Colonic mucosa (tissue), 4 donors: Measurements from ENCODE around the gene TMEM38B. TPM values are rescaled to one million over a fixed set of nuclear protein-coding genes. Genes with fewer than 3 reads are reported as not detected.
"Not testable (repeated sequence)": the region's sequence is repeated elsewhere in the genome, so short reads cannot be mapped to it uniquely, and the experiment has no call there.

ENCODE experiments used
- DNase-seq: peaks from one replicate; pipeline ENCODE4 v3.0.0-alpha.2; 2020
- H3K27ac ChIP-seq: fragments of 200-600 bp; one replicate; pipeline ENCODE4 v1.8.0; 2021
- H3K27me3 ChIP-seq: fragments of 200-600 bp; one replicate; pipeline ENCODE4 v1.8.0; 2021
- H3K36me3 ChIP-seq: fragments of 200-600 bp; one replicate; pipeline ENCODE4 v1.8.0; 2021
- H3K4me1 ChIP-seq: fragments of 200-600 bp; one replicate; pipeline ENCODE4 v1.8.0; 2021; ENCODE audit warnings: mild to moderate bottlenecking
- H3K4me3 ChIP-seq: fragments of 200-600 bp; one replicate; pipeline ENCODE4 v1.8.0; 2021
- H3K9ac ChIP-seq, 2 donors: one replicate each; pipeline ENCODE4 v1.7.0; 2013; ENCODE audit warnings: control low read depth in 2 of 2, low read depth in 2 of 2, low read length in 2 of 2
- H3K9me3 ChIP-seq: fragments of 200-600 bp; one replicate; pipeline ENCODE4 v1.8.0; 2021
- intact Hi-C: fragments of 100-400 bp; cut with DNase I; formaldehyde crosslinking; loops from one replicate; pipeline ENCODE4 v1.14.1; 2022
- total RNA-seq, 2 donors: library from RNA; stranded (reverse); fragmentation: NEBNext Ultra II Directional in 1 of 2; extraction: Animal tissue kit (Norgen Biotek cat#: 25700) in 1 of 2; gene quantifications; one replicate each; pipeline ENCODE4 v1.2.1, GENCODE V29; 2021
- TF ChIP-seq, protein P1 (sequence below): fragments of 200-600 bp; IDR thresholded peaks from one replicate; pipeline ENCODE4 v1.8.0; 2022; ENCODE audit warnings: antibody characterized with exemption, mild to moderate bottlenecking
- donor health status: healthy.
- donor health status: DM: no; HTN: no; CAD: no.
- donor health status: DM: no; HTN: no; CAD: no.

Gene TMEM38B
- total RNA-seq, 2 donors from 2014 or later, result 28.5 to 38.2 TPM

DNA sequence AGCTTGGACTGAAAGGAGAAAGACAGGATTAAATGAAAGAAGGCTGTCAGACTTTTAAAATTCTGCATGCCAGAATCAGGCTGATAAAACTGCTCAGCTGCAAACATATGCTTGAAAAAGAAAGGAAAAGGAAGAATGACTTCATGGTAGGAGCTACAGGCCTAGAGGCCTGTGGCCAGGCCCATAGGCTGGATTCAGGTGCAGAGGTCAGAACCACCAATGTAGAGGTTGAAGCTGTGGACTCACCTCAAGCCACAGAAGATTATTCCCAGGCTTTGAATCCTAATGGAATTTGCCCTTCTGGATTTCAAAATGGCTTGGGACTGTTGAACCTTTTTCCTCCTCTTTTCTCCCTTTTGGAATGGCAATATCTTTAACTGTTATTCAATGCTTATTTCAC lies 47.7 kb downstream of the TMEM38B start:
- intact Hi-C loops, result no loop called here
- Histone ChIP-seq H3K4me1 (no peaks in the 10 kb centered on the region), H3K9me3 (no peaks in the 10 kb centered on the region), H3K4me3 (no peak overlapping the region), H3K27ac (no peak overlapping the region), H3K27me3 (no peaks in the 10 kb centered on the region), H3K9ac (no peak overlapping the region), H3K36me3 (no peaks in the 10 kb centered on the region)
- DNase-seq, result no peak
- TF ChIP-seq, protein P1, sequence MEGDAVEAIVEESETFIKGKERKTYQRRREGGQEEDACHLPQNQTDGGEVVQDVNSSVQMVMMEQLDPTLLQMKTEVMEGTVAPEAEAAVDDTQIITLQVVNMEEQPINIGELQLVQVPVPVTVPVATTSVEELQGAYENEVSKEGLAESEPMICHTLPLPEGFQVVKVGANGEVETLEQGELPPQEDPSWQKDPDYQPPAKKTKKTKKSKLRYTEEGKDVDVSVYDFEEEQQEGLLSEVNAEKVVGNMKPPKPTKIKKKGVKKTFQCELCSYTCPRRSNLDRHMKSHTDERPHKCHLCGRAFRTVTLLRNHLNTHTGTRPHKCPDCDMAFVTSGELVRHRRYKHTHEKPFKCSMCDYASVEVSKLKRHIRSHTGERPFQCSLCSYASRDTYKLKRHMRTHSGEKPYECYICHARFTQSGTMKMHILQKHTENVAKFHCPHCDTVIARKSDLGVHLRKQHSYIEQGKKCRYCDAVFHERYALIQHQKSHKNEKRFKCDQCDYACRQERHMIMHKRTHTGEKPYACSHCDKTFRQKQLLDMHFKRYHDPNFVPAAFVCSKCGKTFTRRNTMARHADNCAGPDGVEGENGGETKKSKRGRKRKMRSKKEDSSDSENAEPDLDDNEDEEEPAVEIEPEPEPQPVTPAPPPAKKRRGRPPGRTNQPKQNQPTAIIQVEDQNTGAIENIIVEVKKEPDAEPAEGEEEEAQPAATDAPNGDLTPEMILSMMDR, result no peak

DNA sequence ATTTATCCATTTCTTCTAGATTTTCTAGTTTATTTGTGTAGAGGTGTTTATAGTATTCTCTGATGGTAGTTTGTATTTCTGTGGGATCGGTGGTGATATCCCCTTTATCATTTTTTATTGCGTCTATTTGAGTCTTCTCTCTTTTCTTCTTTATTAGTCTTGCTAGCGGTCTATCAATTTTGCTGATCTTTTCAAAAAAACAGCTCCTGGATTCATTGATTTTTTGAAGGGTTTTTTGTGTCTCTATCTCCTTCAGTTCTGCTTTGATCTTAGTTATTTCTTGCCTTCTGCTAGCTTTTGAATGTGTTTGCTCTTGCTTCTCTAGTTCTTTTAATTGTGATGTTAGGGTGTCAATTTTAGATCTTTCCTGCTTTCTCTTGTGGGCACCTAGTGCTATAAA lies 53.0 kb downstream of the TMEM38B start:
- H3K27me3 ChIP-seq, intact Hi-C loops, H3K9ac ChIP-seq, H3K27ac ChIP-seq, H3K4me1 ChIP-seq, DNase-seq, H3K4me3 ChIP-seq, H3K9me3 ChIP-seq, H3K36me3 ChIP-seq: not testable (repeated sequence)

DNA sequence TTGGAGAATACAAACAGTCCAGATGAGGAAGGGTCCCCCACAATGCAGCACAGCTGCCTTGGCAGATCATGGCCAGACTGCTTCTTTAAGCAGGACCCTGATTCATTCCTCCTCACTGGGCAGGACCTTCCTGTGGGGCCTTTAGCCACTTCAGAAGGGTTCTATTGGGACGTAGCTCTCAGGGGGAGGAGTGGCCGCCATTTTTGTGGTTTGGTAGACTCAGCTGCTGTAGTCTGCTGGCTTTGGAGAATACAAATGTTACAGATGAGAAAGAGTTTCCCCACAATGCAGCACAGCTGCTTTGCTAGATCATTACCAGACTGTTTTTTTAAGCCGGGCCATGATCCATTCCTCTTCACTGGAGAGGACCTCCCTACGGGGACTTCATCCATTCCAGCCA lies 57.4 kb downstream of the TMEM38B start:
- DNase-seq, result no peak

DNA sequence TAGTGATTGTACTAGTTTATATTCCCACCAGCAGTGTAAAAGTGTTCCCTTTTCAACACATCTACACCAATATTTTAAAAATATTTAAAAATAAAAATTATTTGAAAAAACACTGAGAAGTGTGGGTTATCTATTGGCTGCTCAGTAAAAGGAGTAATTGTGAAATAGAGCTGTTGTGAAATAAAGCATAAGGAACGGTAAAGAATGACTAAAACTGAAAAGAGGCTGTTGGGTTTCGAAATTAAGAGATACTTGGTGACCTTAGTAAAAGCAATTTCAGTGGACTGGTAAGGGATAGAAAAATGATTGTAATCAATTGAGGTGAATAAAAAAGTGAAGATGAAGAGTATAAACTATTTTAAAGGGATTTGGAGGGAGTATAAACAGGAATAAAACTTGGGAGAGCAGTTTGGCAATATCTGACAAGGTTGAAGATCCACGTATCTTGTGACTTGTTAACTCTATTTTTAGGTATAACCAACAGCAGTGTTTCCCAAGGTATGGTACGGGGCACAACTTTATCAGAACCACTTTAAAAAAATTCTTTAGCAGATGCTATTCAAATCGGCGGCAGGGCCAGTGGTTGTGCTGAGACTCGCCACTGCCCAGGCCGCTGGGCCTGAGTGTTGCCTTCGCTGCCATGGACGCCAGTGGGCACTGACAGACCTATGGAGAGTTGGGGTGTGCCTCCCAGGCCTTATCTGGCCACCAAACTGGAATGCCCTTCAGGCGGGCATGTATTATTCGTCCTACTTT lies 63.3 kb downstream of the TMEM38B start:
- Histone ChIP-seq H3K4me1 (no peaks in the 10 kb centered on the region), H3K27ac (no peak overlapping the region), H3K4me3 (no peak overlapping the region), H3K27me3 (no peaks in the 10 kb centered on the region), H3K36me3 (no peaks in the 10 kb centered on the region), H3K9me3 (no peaks in the 10 kb centered on the region), H3K9ac (no peak overlapping the region)
- TF ChIP-seq, protein P1, result no peak
- no peak for DNase-seq
- intact Hi-C loops, result no loop called here

More for the DNA sequence above, 57.4 kb downstream of the TMEM38B start:
- Histone ChIP-seq H3K9me3 (no peaks in the 10 kb centered on the region), H3K4me1 (no peaks in the 10 kb centered on the region), H3K9ac (no peak overlapping the region), H3K27me3 (no peaks in the 10 kb centered on the region), H3K36me3 (no peaks in the 10 kb centered on the region), H3K27ac (no peak overlapping the region), H3K4me3 (no peak overlapping the region)
- intact Hi-C loops, result no loop called here
- TF ChIP-seq, protein P1, result no peak

DNA sequence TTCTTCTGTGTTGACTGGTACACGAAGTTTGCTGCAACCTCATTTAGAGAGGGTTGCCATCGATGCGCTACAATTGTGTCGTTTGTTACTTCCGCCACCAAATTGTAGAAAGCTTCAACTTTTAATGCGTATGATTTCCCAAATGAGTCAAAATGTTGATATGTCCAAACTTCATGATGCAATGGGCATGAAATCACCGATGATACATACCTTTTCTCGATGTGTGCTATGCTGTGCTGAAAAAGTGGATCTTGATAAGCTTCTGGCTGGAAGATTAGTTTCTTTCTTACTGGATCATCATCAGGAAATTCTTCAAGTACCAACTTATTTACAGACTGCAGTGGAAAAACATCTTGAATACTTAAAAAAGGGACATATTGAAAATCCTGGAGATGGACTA lies 65.7 kb downstream of the TMEM38B start:
- Histone ChIP-seq H3K36me3 (no peaks in the 10 kb centered on the region), H3K4me3 (no peak overlapping the region), H3K9me3 (no peaks in the 10 kb centered on the region), H3K4me1 (no peaks in the 10 kb centered on the region), H3K9ac (no peak overlapping the region), H3K27me3 (no peaks in the 10 kb centered on the region), H3K27ac (no peak overlapping the region)
- no peak for DNase-seq
- TF ChIP-seq, protein P1, result no peak
- intact Hi-C loops, result no loop called here

DNA sequence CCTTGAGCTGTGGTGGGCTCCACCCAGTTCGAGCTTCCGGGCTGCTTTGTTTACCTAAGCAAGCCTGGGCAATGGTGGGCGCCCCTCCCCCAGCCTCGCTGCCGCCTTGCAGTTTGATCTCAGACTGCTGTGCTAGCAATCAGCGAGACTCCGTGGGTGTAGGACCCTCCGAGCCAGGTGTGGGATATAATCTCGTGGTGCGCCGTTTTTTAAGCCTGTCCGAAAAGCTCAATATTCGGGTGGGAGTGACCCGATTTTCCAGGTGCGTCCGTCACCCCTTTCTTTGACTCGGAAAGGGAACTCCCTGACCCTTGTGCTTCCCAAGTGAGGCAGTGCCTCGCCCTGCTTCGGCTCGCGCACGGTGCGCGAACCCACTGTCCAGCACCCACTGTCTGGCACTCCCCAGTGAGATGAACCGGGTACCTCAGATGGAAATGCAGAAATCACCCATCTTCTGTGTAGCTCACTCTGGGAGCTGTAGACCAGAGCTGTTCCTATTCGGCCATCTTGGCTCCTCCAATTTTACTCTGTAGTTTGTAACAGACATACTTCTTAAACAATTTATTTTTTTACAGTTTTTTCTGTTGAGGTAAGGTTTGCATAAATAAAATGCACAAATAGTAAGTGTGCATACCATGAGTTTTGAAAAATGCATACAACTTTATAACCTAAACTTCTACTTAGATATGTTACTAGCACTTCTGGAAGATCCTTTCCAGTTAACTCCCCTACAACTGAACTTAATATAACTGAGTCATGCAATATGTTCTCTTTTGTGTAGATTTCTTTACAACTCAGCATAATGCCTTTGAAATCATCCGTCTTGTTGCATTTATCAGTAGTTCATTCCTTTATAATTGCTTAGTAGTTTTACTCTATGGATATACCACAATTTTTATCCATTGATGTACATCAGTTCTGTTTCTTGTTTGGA lies 88.5 kb downstream of the TMEM38B start:
- H3K27me3 ChIP-seq, H3K9ac ChIP-seq, DNase-seq, H3K4me1 ChIP-seq, H3K27ac ChIP-seq, H3K4me3 ChIP-seq, intact Hi-C loops, H3K9me3 ChIP-seq, H3K36me3 ChIP-seq: not testable (repeated sequence)

DNA sequence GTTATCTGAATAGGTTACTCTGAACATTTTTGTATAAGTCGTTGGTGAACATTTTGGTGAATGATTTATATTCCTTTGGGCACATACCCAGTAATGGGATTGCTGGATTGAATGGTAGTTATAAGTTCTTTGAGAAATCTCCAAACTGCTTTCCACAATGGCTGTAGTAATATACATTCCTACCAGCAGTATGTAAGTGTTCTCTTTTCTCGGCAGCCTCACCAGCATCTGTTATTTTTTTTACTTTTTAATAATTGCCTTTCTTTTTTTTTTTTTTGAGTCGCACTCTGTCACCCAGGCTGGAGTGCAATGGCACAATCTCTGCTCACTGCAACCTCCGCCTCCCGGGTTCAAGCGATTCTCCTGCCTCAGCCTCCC lies 89.1 kb downstream of the TMEM38B start:
- DNase-seq, H3K27me3 ChIP-seq, H3K27ac ChIP-seq, intact Hi-C loops, H3K9me3 ChIP-seq, H3K9ac ChIP-seq, H3K4me1 ChIP-seq, H3K4me3 ChIP-seq, H3K36me3 ChIP-seq: not testable (repeated sequence)

DNA sequence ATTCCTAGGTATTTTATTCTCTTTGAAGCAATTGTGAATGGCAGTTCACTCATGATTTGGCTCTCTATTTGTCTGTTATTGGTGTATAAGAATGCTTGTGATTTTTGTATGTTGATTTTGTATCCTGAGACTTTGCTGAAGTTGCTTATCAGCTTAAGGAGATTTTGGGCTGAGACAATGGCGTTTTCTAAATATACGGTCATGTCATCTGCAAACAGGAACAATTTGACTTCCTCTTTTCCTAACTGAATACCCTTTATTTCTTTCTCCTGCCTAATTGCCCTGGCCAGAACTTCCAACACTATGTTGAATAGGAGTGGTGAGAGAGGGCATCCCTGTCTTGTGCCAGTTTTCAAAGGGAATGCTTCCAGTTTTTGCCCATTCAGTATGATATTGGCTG lies 92.5 kb downstream of the TMEM38B start:
- H3K9ac ChIP-seq, H3K36me3 ChIP-seq, H3K4me3 ChIP-seq, H3K27me3 ChIP-seq, intact Hi-C loops, H3K27ac ChIP-seq, H3K9me3 ChIP-seq, DNase-seq, H3K4me1 ChIP-seq: not testable (repeated sequence)
